ENCODE results near the gene HOXC4.

The HOXC4 gene

GRCh38 chr12:54016051-54016450 is 37.6 kb upstream of the HOXC4 start:
- no peak for DNase-seq (ENCODE audit: low read depth in 2 of 2)

GRCh38 chr12:54016478-54016964 is 37.1 kb upstream of the HOXC4 start:
- DNase-seq (ENCODE audit: low read depth in 2 of 2): no peak

GRCh38 chr12:54017027-54017788 is 36.4 kb upstream of the HOXC4 start:
- DNase-seq (ENCODE audit: low read depth in 2 of 2): no peak

GRCh38 chr12:54017878-54018467 is 35.7 kb upstream of the HOXC4 start:
- DNase-seq (ENCODE audit: low read depth in 2 of 2): peak; percentile 45 to 62

- DNase-seq (ENCODE audit: low read depth in 2 of 2): no peak
Measured at GRCh38 chr12:54018468-54018984, 35.1 kb upstream of the HOXC4 start.

GRCh38 chr12:54019091-54019811 is 34.4 kb upstream of the HOXC4 start:
- no peak for DNase-seq (ENCODE audit: low read depth in 2 of 2)

DNA sequence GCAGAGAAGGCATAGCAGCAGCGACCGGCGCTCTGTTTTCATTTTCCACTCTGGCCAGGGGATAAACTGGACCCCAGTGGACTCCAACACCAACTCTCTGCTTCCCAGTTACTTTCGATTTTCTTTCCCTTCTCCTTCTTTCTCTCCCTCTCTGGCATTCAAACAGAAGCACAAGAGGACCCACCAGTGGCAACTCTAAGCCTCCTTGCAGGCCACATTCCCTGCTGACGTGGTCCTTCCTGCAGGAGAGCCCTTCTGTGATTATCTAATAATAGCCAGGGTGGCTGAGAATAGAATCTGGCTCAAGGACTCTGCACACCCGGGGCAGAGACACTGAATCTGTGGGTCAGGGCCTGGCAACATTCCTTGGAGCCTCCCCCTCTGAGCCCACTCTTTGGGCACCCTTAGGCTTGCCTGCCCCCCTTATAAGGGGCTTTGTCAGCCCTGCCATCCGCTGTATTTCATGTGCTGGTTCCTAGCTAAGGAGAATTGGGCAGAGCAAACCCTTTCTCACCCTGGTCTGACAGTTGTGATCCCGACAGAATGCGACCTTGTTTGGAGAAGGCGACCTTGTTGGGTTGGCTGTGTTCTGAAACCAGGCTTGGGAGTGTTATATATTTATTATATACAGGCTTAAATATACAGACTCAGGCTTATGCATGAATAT is 33.6 kb upstream of the HOXC4 start:
- DNase-seq (ENCODE audit: low read depth in 2 of 2): no peak

DNA sequence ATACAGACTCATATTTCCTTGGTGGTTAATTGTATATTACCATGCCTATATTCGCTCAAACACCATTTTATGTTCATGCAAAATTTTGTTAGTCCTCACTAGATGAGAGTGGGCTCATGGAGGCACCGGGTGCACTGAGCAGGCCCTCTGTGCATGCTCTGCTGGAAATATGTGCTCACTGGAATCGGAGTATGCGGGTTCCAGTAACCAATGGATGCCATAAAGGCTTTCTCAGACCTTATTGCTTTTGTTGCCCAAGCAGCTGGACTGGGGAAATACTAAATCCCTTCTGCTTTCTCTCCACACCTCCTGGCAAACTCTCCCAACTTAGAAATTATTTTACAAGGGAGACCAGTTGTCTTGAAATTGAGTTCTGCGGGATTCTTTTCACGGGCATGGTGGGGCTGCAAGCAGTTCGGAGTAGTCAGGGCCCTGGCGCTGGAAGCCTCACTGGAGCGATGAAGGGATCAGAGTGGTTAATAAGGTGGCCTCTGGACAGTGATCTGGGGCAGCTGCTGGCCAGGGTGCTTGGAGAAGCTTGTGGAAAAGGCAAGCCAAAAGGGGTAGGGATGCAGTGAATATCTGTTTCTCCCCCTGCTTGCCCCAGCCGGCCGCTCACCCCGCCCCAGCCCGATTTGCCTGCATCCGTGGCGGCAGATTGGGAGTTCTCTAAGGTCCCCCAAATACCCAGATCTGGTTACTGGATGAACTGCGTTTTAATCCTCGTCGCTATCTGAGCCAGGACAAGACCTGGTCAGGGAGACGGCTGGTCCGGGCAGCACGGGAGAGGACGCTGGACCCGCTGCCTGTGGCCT is 32.8 kb upstream of the HOXC4 start:
- DNase-seq (ENCODE audit: low read depth in 2 of 2): no peak

DNA sequence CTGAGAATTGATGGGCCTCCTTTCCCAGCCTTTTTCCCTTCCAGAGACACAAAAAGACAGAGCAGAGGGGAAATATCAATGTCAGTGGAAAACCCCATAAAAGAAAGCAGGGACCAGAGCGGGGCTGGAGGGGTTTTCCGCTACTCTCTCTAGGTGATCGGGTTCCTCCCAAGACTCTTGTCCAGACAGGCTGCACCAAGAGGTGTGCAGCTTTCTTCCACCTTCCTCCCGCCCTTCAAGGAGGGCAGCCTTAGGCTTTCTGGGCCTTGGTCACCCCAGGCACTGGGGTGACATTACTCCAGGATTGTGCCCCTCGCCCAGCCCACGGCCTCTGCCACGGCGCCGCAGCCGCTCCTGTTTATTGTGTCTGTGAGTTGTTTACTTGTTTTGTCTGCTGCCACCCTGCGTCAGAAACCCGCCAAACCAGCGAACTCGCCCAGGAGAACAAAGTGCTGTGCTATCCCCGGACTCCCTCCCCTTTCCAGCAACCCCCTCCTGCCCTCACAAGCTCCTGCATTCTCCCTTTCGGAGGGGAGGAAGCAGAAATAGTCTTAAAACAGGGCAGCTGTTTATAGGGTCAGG is 32.1 kb upstream of the HOXC4 start:
- DNase-seq (ENCODE audit: low read depth in 2 of 2): no peak

DNA sequence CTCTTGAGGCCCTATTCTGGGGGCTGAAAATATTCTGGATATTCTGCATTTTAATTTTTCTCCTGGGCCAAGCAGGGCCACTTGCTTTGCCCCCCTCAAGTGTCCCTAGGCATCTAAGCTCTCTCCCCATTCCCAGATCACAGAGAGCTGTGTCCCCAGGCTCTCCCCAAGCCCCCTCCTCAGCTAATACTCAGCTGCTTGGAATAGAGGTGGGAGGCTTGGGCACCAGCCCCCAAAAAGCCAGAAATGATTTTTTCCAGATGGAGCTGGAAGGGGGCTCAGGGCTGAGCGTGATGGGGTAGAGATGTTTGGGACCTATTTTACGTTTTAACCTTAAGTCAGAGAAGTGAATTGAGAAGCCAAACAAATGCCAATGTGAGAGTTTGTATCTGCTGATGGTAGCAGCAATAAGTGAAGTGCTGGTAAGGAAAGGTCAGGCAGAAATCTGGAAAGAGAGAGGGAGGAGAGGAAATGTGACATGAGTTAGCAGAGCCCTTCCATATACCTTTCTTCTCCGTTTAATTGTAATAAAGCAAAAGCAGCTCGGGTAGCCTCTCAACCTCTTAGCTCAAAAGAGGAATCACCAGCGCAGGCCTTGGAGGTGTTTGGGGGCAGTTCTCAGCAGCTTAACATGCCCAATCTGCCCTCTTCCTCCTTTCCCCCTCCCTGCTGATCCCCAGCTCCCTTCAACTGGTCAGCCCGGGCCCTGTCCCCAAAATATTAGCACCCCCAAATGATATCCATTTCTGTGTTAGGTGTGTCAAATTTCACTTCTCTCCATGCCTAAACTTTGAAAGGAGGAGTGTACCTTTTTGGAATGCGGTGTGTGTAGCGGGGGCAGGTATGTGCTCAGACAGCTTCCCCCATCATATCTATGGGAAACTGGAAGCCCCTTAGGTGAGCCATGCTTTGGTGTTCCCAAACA is 30.4 kb upstream of the HOXC4 start:
- DNase-seq (ENCODE audit: low read depth in 2 of 2): no peak

GRCh38 chr12:54024127-54024526 is 29.5 kb upstream of the HOXC4 start:
- no peak for DNase-seq (ENCODE audit: low read depth in 2 of 2)

DNA sequence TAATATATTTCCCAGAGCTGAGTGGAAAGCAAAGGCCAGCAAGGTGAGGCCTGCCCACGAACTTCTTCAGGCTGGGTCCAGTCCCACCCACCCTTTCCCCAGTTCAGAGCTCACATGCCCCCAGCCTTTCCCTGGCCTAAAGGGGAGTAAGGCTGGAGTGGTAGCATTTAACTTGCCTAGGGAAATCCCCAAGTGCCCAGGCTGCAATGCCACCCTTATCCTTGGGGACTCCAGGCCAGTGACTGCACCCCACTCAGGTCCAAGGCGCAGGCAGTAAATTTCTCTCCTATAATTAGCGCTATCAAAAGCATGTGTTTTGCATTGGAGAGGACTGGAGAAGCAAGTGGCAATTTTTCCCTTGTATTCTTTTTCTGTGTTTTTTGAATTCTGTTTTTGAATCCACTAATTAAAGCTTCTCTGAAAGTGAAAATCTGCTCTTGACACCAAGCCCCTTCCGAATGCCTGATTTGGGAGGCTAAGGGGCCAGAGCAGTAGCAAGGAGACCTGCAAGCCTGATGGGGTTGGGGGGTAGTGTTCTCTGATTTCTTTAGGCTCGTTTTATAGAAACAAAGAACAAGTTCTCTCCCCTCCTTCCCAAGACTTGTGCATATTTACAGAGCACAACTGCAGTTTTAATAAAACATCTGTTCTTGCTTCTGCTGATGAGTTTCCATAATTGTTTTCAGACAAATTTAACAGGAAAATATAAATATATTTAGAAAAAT is 28.9 kb upstream of the HOXC4 start:
- DNase-seq (ENCODE audit: low read depth in 2 of 2): no peak

GRCh38 chr12:54025499-54026405 is 27.9 kb upstream of the HOXC4 start:
- DNase-seq (ENCODE audit: low read depth in 2 of 2): no peak

DNA sequence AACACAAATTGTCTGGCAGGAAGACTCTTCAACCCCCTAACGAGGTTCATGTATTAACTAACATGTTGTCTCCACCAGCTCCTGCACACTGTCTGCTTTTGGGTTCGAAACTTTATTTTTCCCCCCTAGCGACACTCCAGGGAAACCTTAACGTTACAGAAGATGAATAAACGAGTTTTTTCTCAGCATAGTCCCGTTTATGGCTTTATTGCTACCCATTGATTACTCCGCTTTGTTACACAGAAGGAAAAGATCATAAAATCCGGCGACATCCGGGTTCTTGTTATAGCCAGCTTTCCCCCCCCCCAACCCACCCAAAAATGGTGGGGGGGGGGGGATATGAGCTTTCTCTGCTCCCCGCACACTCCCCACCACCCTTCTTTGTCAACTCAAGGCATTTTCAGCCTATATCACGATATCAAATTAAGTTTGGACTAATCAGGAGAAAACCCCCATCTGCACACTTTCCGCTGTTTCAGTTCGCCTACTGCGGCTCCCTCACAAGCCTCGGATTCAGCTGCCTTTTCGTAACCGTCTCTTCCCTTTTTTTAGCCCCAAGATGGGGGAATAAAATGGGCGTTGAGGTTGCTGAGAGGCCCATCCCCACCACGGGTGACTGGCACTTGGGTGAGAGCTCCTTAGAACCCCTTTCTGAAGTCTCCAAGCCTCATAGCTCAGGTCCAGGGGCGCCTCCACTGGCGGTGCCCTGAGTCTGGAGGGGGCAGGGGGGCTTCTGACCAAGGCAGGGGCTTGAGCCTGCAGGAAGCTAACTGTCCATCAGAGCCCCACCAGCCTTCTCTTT is 26.8 kb upstream of the HOXC4 start:
- no peak for DNase-seq (ENCODE audit: low read depth in 2 of 2)

DNA sequence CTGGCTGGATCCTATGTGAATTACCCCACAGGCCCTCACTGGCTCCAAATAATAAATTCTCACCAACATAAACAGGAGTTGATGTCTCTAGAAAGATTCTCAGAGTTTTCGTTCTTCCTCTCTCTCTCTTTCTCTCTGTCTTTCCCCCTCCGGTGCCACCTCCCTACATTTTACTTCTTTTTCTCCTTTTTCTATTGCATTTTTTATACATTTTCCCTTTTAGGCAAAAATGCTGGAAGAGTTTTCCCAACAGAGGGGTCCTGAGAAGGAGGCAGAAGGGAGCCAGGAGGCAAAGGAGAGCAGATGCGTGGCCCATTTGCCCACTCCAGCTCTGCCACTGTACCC is 26.2 kb upstream of the HOXC4 start:
- DNase-seq (ENCODE audit: low read depth in 2 of 2): no peak

- no peak for DNase-seq (ENCODE audit: low read depth in 2 of 2)
Measured at GRCh38 chr12:54028314-54029201, 25.1 kb upstream of the HOXC4 start, which contains the start of gene HOXC6. TSS of gene HOXC6 (plus strand) at chr12:54028440. CDS start at chr12:54028522, 82 bp downstream.

Data from stimulated activated CD4-positive, alpha-beta T cell treated with anti-CD3 and anti-CD28 coated beads, Interleukin-1b, Interleukin-23, amount 100 ng/mL, for 4 hours (primary cell).